Effector CD8-positive, alpha-beta T cell (primary cell): Measurements from ENCODE around the gene ASCL2.

ENCODE experiments used
- DNase-seq: peaks from one replicate; lab custom pipeline; 2025; lab: John Stamatoyannopoulos, UW

Gene ASCL2

DNA sequence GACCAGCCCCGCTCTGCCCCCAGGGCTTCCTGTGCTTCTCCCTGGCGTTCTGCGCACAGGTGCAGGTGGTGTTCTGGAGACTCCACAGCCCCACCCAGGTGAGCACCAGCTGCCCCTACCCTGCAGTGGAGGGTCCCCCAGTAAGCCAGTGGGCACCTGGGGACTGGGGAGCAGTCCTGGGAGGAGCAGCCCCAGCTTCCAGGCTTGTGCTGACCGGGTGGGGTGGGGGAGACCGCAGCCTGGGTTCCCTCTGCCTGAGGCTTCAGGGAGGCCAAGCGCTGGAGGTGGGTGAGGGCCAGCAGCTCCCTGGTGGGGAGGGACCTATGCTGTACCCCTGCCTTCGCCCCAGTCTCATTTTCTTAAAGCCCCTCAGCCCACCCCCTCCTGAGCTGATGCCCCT is 38.3 kb upstream of the ASCL2 start:
- no peak for DNase-seq

DNA sequence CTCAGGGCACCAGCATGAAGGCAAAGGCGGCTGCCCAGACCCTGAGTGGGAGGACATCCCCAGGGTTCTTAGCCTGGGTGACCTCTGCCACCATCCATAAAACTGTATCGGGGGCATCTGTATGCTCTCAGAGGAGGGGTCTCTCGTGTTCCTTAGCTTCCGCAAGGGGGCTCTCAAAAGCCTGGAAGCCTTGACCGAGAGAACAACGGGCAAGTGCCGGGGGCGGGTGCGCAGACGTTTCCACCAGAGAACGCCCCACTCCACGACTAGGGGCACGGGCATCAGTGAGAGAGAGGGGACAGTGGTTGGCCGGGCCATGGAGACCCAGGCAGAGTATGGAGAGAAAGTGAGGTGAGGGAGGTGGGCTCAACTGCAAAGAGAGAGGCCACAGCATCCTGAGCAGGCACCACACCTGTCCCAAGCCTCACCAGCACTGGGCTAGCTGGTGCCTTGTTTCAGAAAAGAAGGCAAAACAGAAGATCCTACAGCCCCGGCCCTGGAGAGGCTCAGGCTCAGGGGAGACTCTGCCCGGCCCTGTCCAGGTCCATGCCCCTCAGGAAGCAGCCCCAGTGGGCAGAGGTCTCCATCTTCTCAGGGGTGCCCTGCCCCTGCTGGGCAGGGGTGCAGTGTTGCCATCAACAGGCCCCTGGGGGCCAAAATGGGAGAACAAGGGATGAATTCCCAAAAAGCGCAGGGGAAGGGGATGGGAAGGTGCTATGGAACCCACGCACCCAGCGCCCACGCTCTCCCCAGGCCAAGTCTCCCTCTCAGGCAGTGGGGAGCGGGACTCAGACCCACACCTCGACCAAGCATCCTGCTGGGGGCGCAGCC is 37.3 kb upstream of the ASCL2 start:
- no peak for DNase-seq

DNA sequence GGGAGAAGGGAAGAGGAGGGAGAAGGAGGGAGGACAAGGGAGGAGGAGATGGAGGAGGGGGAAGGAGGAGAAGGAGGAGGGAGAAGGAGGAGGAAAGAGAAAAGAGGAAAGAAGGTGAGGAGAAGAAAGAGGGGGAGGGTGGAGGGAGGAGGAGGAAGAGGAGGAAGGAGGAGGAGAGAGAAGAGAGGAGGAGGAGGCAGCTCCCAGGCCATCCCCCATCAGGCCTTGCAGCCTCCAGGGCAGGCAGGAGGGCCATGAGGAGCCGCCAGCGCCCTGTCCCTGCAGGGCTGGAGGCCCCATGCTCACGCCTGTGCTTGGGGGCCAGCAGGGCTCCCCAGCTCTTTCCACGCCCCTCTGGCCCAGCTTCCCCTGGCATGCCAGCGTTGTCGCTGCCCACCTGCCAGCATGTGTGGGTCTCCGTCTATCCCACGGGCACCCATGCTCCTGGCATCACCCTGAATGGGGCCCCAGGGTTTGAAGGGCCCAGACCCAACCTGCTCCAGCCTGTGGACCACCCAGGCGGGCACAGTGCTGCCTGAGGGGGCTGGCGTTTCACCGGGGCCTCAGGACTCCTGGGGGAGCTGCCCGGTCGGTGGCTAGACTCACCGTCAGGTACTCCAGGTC is 36.6 kb upstream of the ASCL2 start:
- DNase-seq, result no peak

DNA sequence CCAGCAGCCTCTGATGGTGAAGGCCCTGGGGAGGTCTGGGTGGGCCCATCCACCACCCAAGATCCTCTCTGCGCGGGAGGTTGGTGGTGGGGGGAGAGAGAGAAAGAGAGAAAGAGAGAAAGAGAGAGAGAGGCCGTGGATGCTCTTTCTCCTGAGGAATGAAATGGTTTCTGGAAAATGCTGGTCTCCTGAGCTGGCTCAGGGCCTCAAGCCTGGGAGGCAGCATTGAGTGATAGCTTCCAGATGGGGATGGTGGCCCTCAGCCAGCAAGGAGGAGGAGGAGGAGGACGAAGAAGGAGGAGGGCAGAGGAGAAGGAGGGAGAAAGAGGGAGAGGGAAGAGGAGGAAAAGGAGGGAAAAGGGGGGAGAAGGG is 36.0 kb upstream of the ASCL2 start:
- DNase-seq, result no peak

DNA sequence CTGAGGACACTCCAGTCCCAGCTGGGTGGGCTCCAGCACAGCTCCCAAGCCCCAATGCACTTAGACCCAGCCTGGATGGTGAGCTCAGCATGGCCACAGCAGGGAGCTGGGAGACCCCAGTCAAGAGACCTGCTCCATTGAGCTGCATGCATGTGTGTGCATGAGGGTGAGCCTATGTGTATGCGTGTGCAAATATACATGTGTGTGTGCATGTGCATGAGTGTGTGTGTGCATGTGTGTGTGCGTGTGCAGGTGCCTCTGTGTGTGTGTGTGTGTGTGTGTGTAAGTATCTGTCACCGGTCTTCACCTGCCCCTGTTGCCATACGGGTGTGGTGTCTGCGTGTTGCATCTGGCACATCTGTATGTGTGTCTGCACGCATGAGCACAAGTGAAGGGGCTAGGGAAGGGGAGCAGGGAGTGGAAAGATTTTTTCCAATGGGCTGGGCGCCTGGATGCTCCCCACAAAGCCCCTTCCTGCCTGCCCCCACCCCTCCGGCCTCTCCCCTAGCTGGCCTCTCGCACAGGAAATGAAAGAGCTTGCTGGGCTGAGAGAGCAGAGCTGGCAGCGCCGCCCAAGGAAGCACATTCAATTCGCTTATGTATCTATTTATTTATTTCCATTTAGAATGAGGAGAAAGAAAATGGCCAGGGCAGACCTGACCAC is 35.5 kb upstream of the ASCL2 start:
- no peak for DNase-seq

DNA sequence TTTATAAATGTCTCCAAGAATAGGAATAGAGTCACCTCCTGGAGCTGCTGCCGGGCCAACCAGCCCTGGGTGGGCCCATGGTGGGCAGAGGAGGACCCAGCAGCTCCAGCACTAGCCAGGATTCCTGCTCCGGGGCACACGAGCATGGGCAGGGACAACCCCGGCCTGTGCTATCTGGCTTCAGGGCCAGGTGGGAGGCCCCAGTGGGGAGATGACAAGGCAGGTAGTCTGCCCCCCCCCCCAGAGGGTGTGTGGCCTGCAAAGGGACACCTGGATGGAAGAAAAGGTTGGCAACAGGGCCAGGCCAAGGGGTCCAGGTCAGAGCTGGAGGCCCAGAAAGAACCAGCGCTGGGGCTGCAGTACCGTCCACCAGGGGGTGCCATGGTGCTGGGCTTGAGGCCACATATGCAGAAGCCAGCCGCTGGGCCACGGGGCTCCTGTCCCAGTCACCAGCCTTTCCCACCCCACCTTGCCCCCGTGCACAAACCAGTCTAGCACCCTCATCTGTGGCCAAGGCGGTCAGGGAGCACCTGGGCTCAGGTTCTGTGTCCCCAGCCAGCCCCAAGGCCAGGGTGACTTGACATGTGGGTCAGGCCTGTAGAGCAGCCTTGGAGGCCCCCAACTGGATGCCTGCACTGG is 34.9 kb upstream of the ASCL2 start:
- peak; percentile 72 for DNase-seq

DNA sequence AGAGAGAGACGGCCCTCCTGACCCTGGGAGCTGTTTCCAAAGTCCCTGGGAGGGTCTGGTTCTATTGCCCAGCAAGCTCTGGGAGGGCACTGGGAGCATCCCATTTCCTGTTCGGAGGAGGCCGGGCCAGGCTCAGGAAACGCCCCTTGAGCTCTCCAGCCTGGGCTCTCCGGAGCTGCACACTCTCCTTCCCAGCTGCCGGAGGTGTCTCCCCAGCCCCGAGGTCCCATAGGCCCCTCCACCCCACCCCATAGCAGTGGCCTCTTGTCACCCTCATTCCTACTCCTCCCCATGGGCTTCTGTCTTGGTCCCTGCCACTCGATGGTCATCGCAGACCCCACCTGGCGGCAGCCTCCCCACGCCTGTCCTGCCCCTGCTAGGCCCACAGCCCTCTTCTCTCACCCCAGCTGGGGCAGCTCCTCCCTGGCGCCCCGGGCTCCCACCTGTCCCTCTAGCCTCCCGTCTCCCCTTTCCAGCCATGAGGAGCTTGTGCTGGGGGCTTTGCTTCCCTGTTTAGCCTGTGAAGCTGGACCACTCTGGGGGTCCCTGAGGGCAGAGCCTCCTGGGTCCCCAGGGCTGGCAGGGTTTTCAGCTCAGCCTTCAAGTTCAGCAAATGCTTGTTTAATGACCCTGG is 34.2 kb upstream of the ASCL2 start:
- no peak for DNase-seq

DNA sequence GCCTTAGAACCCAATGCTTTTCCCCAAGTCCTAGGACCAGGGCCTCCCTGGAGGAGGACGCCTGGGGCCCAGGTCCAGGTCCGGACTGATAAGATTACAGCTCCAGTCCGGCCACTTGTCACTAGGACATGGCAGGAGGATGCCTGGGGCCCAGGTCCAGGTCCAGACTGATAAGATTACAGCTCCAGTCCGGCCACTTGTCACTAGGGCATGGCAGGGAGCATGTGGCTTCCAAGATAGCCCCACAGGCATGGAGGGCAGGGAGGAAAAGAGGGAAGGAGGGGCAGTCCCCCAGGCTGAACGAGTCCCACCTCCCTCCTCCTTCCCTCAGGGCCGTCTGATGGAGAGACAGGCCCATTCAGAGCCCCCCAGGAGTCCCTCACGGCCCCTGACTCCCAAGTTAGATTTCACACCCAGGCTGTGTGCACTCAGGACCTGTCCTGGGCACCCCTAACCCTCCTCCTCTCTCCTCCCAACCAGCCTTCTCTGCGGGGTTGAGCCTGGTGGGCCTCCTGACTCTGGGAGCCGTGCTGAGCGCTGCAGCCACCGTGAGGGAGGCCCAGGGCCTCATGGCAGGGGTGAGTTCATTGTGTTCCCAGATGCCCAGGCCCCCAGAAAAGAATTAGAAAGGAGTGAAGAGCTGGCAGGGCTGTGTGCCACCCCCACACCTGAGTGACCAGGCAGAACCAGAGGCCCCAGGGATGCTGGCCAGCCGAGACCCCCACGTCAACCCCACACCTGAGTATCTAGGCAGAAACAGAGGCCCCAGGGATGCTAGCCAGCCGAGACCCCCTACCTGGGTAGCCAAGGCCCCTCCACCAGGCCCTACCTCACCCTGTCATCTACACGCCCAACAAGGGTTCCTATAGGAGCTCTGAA is 33.5 kb upstream of the ASCL2 start:
- no peak for DNase-seq

DNA sequence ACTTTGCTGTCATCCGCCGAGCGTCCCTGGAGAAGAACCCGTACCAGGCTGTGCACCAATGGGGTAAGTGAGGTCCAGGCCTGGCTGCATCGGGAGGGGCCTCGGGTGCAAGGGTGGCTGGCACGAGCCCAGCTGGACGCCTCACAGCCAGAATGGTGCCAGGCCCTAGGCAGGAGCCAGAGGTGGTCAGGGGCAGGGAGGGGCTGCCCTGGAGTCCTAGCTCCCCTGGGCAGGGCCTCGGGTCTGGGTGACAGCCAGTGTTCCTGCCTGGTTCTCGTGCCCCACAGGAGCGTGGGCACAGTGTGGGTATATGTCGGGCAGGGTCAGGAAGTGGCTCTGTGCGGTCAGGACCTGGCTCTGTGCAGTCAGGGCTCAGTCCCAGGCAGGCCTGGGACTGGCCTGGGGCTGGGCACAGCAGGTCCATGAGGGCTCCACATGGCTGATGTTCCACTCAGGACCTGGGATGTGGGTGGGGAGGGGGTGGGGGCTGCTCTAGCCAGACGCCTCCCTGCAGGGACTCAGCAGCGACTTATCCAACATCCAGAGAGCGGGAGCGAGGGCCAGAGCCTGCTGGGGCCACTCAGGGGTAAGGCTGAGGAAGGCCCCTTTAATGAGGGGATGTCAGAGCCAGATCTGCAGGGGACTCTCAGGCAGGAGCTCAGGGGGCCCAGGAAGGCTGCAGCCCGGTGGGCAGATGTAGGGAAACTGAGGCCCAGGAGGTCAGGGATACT is 32.7 kb upstream of the ASCL2 start:
- no peak for DNase-seq

DNA sequence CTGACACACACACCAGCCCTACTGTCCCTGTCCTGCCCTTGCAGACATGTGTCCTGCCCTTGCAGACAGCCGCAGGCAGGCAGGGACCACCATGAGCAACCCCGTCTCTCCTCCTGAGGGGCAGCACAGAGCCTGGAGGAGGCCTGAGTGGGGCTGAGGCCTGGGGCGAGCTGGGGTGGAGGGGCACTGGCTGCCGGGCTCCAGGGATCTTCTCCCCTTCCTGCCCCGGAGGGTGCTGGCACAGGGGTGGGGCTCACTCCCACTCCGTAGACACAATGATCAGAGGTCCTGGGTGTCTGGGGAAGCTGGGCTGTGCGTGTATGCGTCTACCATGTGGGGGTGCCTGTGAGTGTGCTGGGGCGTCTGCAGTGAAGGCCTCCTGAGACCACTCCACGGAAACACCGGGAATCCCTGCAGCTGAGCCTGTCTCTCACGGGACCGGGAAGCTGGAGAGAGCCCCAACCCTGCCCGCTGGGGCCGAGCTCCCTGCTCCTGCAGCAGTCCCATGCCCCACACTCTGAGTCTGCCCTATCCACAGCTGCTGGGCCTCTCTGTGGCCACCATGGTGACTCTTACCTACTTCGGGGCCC is 32.0 kb upstream of the ASCL2 start:
- no peak for DNase-seq

DNA sequence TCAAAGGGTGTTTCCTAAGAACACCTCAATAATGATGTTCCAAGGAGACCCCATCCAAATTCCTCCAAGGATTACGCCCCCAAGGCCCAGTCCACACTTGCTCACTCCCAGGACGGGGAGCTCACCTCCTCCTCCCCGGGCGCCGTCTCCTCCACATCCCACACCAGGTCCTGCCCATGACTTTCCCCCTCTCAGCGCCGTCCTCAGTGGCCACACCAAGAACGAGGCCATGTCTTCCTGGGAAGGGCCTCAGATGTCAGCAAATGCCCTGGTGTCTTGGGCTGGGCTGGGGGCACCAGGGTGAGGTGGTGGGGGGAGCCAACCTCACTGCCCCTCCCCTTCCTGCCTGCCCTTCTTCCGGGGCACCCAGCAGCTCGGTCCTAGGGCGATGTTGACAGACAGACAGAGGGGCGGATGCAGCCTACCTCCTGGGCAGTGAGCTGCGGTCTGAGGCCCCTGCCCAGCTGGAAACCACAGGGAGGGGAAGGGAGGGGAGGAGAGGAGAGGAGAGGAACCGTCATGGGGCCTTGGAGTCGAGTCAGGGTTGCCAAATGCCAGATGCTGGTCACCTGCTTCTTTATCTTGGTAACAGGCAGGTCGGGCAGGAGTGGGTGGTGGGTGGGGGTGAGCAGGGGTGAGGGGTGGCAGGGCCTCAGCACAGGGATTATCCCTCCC is 31.4 kb upstream of the ASCL2 start, which contains the start of the genes C11orf21 and TSPAN32:
Gene C11orf21 (minus strand): TSS at position 288 of the 675 bp plus-strand sequence. CDS start 110 bp downstream, at position 178.
Gene TSPAN32 (plus strand): TSS at position 383 of the 675 bp plus-strand sequence. CDS start 137 bp downstream, at position 520.
- peak; percentile 59 for DNase-seq

DNA sequence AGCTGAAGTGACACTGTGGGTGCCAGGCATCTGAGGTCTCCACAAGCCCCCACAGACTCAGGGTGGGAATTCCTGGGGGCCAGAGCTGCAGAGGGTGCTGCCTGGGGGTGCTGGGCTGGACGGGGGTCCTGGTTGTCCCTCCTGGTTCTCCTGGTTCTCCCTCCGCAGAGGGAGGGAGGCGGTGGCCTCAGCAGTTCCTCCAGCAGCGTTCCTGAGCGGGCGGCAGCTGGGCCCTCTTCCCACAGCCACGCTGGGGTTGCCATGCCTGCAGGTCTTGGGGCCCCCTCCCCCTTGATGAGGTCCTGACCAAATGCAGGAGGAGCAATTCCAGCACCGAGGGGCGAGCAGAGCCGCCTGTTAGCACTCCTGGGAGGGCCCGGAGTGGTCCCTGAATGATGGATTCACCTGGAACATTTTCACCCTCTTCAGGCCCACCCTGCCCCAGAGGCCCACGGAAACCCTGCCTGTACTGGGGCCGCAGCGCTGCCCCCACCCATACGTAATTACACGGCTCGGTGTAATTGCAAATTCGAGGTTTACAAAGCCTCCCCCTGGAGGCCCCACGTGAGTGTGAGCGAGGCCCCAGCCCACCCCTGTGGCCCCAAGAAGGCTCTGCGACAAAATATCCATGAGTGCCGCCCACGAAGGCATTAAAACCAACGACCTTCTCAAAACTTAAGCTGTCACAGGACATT is 30.7 kb upstream of the ASCL2 start:
- DNase-seq, result no peak

DNA sequence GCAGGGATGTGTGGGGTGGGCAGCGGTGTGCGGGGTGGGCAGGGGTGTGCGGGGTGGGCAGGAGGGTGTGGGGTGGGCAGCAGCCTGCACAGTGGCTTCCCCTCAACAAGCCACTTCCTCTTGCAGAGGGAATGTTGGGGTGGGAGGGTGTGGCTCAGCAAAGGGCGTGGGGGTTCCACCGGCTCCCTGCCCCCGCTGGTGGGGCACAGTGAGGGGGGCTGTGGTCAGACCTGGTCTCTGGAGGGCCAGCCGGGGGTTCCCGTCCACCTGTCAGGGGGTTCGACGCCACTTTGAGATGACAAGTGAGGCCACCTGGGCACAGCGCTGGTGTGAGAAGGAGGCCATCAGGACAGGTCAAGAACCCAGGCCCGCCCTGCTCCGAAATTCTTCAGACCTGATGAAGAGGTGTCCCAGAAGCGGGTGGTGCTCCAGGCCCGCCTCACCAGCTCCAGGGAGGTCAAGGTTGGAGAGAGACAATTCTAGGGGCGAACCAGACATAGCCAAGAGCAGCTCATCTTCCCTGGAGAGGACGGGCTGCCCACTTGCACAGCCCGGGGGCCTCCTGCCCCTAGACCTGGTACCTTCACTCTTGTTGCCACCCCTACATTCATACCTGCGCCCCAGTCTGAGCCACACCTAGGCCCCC is 30.0 kb upstream of the ASCL2 start:
- no peak for DNase-seq

DNA sequence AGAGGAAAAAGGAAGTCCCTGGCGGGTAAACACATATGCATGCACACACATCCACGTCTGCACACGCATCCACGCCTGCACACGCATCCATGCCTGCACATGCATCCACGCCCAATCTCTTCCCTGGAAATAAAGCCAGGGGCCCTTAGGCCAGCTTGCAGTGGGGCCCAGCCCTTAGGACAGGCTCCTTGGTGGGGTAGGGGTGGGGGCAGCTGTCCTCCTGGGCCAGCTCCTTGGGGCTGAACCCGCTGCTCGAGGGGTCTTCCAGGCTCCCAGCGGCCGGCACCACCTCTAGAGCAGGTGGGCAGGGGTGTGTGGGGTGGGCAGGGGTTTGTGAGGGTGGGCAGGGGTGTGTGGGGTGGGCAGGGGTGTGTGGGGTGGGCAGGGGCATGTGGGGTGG is 29.4 kb upstream of the ASCL2 start:
- DNase-seq, result no peak

DNA sequence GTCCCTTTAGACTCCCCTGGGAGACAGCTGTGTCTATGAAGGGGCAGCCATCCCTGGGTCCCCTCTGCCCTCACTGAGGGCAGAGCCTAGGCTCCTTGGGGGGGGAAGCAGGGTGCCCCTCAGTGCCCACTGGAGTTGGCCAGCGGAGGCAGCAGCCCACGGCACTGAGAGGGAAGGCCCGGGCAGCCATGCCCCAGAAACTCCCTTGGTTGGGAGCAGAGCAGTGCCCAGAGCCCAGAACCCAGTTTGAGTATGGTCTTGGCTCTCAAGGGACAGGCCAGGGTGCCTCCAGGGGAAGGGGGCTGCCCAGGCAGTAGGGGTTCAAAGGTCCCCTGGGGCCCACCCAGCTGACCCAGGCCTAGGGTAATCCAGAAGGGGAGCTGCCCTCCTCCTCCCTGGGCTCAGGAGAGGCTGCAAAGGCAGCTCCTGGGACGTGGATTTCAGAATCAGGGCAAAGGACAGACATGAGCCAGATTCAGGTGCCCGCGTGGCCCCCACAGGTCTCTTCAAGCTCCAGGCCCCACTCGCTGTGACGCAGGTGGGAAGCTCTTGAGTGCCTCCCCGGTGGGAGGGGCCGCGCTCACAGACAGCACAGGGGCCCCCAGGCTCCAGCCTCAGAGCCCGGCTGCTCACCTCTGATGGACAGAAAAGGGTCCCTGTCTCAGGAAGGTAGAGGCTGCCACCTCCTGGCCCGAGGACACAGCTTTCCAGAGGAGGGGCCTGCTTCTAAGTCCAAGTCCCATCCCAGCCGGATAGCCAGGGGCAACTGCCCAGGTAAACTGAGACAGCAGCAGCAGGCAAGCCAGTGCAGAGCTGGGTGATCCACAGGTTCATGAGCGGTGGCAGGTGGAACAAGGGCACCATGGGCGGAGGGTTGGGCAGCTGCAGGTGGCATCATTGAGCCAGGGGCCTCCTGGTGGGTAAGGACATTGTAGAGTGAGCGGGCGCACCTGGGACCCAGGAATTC is 28.7 kb upstream of the ASCL2 start:
- DNase-seq, result peak; percentile 44

DNA sequence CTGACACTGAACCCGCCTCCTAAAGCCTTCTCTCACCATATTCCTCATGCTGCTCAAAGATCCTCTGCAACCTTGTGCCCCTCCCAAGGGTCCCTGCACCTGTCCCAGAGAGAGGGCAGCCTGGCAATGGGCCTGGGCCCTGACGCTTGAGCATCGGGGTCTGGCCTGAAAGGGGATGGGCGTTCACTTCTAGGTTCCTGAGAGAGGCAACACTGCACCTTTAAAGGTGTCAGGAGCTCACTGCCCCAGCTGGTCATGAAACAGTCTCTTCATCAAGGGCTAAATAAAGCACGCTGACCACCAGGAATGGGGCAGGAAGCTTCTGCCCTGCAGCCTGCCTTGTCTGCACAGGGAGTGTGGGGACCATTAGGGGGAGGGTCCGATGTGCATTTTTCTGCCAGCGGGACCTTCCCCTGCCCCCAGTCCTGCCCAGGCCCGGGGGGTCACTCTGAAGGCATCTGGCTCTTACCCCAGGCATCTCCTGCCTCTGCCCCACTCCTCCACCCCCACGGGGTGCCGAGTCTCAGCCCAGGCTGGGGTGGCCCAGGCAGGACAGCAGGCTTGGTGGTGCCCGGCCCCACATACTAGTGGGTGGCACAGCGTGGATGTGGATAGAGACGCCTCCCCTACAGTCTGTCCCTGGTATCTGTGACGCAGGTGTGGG is 27.9 kb upstream of the ASCL2 start:
- DNase-seq, result no peak
